ENCODE data around the gene IL17C.

- no peak for TF ChIP-seq POLR2A (IDR thresholded peaks at IDR 0.05; ENCODE audit: low read length)
- no peak for TF ChIP-seq GATA1 (IDR thresholded peaks at IDR 0.05; ENCODE audit: low read depth, low read length)
Observed at GRCh38 chr16:88686062-88686438, 47.7 kb downstream of the IL17C start.
